Keratinocyte (primary cell): Measurements from ENCODE around the gene IQCF2.

Experiments
- CTCF ChIP-seq, 3 experiments: IDR thresholded peaks in 1 of 3; conservative IDR thresholded peaks in 1 of 3; optimal IDR thresholded peaks in 1 of 3; 2 replicates in 2 of 3; 3 replicates in 1 of 3; pipeline versions ENCODE3 to v1.5.1; 2011; ENCODE audit warnings: low read length in 3 of 3, mild to moderate bottlenecking in 3 of 3, moderate library complexity in 2 of 3, control low read depth in 1 of 3, inconsistent platforms in 1 of 3; ENCODE audit not compliant: insufficient read depth in 2 of 3; ENCODE audit errors: extremely low read depth in 1 of 3
- EZH2 ChIP-seq: IDR thresholded peaks from one replicate; pipeline ENCODE4 v1.6.1; 2012; ENCODE audit warnings: inconsistent platforms, mild to moderate bottlenecking, low read length, moderate library complexity

GRCh38 chr3:51830836-51831385 is 30.5 kb upstream of the IQCF2 start:
- TF ChIP-seq CTCF (optimal IDR thresholded peaks at IDR 0.05 in 1 of 3, IDR thresholded peaks at IDR 0.05 in 1 of 3, conservative IDR thresholded peaks at IDR 0.05 in 1 of 3; ENCODE audit: extremely low read depth in 1 of 3, insufficient read depth in 2 of 3, low read length in 3 of 3) (no peak), EZH2 (no peak)
